Neural crest cell (in vitro differentiated cells): Measurements from ENCODE around the gene UBR2. TPM values are rescaled to one million over a fixed set of nuclear protein-coding genes. Genes with fewer than 3 reads are reported as not detected.
A peak's percentile ranks its signal among the peaks of the same experiment; 100 is the strongest.
"Not testable (repeated sequence)": the region's sequence is repeated elsewhere in the genome, so short reads cannot be mapped to it uniquely, and the experiment has no call there.

Source experiments
- DNase-seq: peaks from one replicate; pipeline ENCODE4 v3.0.0; 2021; ENCODE audit warnings: low read depth, mixed read lengths, low spot score
- H3K27ac Mint-ChIP-seq: one replicate; pipeline ENCODE4 v1.8.0; 2021; ENCODE audit warnings: mild to moderate bottlenecking, mixed read lengths; ENCODE audit not compliant: unreplicated experiment
- H3K27me3 Mint-ChIP-seq: 2 replicates; pipeline ENCODE4 v1.8.0; 2021; ENCODE audit warnings: low read depth, mild to moderate bottlenecking, mixed read lengths
- H3K36me3 Mint-ChIP-seq: 2 replicates; pipeline ENCODE4 v1.8.0; 2021; ENCODE audit warnings: low read depth, mild to moderate bottlenecking, mixed read lengths
- H3K4me1 Mint-ChIP-seq: 2 replicates; pipeline ENCODE4 v1.8.0; 2021; ENCODE audit warnings: mixed read lengths
- H3K4me3 Mint-ChIP-seq: one replicate; pipeline ENCODE4 v1.8.0; 2021; ENCODE audit warnings: mild to moderate bottlenecking, mixed read lengths
- H3K9me3 Mint-ChIP-seq: 2 replicates; pipeline ENCODE4 v1.8.0; 2021; ENCODE audit warnings: mixed read lengths
- total RNA-seq: library from RNA; stranded (reverse); gene quantifications from 2 replicates; pipeline ENCODE4 v1.2.1, GENCODE V29; 2021
- TF ChIP-seq, protein P1 (sequence below): fragments of 200-600 bp; sonication (generic); conservative IDR thresholded peaks from 2 replicates; pipeline ENCODE4 v1.5.0; 2021; ENCODE audit warnings: antibody characterized with exemption, mild to moderate bottlenecking

UBR2 gene
- total RNA-seq, 1 donor from 2014 or later: 22.3 TPM

DNA sequence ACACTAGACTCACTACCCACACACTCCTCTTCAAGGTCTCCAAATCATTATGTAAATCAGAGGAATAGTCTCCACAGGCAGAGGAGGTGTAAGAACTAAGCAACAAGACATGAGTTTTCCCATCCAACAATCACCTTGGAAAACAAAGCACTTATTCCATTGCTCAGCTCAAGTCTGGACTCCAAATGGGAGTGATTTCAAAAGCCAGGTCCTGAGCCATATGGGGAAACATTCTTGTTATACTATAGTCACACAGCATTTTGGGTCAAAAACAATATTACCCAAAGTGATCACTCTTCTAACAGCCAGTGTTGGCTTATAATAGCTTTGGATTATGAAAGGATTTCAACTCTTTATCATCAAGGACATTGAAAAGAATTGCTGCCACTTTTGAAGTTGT lies 162.2 kb downstream of the UBR2 start:
- H3K27ac Mint-ChIP-seq: no peak overlapping the region
- no peak overlapping the region for H3K4me3 Mint-ChIP-seq
- H3K36me3 Mint-ChIP-seq: no peaks in the 10 kb centered on the region
- no peak for DNase-seq
- H3K9me3 Mint-ChIP-seq: no peaks in the 10 kb centered on the region
- TF ChIP-seq, protein P1, sequence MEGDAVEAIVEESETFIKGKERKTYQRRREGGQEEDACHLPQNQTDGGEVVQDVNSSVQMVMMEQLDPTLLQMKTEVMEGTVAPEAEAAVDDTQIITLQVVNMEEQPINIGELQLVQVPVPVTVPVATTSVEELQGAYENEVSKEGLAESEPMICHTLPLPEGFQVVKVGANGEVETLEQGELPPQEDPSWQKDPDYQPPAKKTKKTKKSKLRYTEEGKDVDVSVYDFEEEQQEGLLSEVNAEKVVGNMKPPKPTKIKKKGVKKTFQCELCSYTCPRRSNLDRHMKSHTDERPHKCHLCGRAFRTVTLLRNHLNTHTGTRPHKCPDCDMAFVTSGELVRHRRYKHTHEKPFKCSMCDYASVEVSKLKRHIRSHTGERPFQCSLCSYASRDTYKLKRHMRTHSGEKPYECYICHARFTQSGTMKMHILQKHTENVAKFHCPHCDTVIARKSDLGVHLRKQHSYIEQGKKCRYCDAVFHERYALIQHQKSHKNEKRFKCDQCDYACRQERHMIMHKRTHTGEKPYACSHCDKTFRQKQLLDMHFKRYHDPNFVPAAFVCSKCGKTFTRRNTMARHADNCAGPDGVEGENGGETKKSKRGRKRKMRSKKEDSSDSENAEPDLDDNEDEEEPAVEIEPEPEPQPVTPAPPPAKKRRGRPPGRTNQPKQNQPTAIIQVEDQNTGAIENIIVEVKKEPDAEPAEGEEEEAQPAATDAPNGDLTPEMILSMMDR: no peak
- H3K27me3 Mint-ChIP-seq: peaks cover 27% of the 10 kb centered on the region
- no peaks in the 10 kb centered on the region for H3K4me1 Mint-ChIP-seq

DNA sequence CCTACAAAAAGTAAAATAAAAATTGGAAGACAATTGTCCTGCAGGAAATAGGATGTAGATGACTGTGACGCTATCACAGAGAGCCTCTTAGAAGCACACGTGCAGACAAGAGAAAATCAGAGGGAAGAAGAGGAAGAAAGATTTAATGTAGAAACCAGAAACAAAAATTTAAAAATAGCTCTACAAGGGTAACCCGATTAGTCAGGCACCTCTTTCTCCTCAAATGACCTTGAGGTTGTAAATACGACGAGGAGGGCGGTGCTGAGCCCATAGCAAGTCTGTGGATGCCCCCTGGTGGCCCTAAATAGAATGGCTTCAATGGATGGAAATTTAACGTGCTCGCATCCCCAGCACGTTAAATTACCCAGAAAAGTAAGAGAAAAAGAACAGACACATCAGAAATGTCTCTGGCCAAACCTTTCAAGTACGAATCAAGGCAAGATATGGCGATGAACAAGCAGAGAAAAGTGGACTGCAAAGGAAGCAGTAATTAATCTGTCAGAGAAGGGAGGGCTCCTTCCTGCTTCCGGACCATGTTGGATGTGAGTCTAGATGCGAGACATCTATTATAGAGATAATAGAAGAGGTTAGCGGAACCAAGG lies 162.8 kb downstream of the UBR2 start:
- Mint-ChIP-seq H3K9me3 (no peaks in the 10 kb centered on the region), H3K27me3 (peaks cover 21% of the 10 kb centered on the region), H3K4me3 (no peak overlapping the region), H3K27ac (no peak overlapping the region), H3K36me3 (no peaks in the 10 kb centered on the region), H3K4me1 (no peaks in the 10 kb centered on the region)
- TF ChIP-seq, protein P1: peak; percentile 92
- DNase-seq: peak; percentile 23

DNA sequence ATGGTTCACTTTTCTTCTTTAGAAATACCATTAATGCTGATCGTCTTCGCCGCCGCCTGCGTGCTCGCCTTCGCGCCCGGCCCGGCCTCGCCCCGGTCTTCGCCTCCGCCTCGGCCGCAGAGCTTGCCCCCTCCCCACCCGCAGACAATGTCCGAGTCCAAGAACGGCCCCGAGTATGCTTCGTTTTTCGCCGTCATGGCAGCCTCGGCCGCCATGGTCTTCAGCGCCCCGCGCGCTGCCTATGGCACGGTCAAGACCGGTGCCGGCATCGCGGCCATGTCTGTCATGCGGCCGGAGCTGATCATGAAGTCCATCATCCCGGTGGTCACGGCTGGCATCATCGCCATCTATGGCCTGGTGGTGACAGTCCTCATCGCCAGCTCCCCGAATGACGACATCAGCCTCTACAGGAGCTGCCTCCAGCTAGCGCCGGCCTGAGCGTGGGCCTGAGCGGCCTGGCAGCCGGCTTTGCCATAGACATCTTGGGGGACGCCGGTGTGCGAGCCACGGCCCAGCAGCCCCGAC lies 163.3 kb downstream of the UBR2 start:
- TF ChIP-seq, protein P1: no peak
- DNase-seq: no peak

DNA sequence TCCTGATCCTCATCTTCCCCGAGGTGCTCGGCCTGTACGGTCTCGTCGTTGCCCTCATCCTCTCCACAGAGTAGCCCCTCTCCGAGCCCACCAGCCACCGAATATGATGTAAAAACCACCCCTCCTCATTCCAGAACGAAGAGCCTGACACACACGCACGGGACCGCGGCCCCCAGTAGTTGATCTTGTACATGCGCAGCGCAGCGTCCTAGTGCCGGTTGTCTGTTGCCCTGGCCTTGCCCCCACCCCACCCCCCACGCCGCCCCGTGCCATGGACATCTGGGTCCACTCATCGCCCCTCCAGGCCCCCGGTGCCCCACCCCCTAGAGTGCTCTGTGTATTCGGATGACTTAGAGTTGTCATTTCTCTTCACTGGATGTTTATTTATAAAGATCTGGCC lies 163.8 kb downstream of the UBR2 start:
- H3K27ac Mint-ChIP-seq: no peak overlapping the region
- H3K9me3 Mint-ChIP-seq: no peaks in the 10 kb centered on the region
- no peaks in the 10 kb centered on the region for H3K4me1 Mint-ChIP-seq
- no peak overlapping the region for H3K4me3 Mint-ChIP-seq
- H3K36me3 Mint-ChIP-seq: no peaks in the 10 kb centered on the region
- peaks cover 15% of the 10 kb centered on the region for H3K27me3 Mint-ChIP-seq
- TF ChIP-seq, protein P1: no peak
- DNase-seq: no peak

More for the DNA sequence above, 163.3 kb downstream of the UBR2 start:
- Mint-ChIP-seq H3K4me3 (no peak overlapping the region), H3K36me3 (no peaks in the 10 kb centered on the region), H3K4me1 (no peaks in the 10 kb centered on the region), H3K27ac (no peak overlapping the region), H3K27me3 (peaks cover 16% of the 10 kb centered on the region), H3K9me3 (no peaks in the 10 kb centered on the region)

DNA sequence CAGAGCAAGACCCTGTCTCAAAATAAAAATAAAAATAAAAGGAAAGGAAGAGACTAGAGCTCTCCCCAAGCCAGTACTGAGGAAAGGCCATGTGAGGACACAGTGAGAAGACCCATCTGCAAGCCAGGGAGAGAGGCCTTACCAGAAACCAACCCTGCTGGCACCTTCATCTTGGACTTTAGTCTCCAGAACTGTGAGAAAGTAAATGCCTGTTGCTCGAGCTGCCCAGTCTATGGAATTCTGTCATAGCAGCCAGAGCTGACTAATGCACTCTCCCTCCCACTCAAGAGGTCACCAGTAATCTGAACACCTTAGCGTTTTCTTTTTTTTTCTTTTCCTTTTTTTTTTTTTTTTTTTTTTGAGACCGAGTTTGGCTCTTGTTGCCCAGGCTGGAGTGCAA lies 165.9 kb downstream of the UBR2 start:
- Mint-ChIP-seq H3K27me3 (peaks cover 8% of the 10 kb centered on the region), H3K9me3 (no peaks in the 10 kb centered on the region), H3K4me1 (no peaks in the 10 kb centered on the region), H3K36me3 (no peaks in the 10 kb centered on the region), H3K4me3 (no peak overlapping the region), H3K27ac (no peak overlapping the region)
- TF ChIP-seq, protein P1: no peak
- no peak for DNase-seq

DNA sequence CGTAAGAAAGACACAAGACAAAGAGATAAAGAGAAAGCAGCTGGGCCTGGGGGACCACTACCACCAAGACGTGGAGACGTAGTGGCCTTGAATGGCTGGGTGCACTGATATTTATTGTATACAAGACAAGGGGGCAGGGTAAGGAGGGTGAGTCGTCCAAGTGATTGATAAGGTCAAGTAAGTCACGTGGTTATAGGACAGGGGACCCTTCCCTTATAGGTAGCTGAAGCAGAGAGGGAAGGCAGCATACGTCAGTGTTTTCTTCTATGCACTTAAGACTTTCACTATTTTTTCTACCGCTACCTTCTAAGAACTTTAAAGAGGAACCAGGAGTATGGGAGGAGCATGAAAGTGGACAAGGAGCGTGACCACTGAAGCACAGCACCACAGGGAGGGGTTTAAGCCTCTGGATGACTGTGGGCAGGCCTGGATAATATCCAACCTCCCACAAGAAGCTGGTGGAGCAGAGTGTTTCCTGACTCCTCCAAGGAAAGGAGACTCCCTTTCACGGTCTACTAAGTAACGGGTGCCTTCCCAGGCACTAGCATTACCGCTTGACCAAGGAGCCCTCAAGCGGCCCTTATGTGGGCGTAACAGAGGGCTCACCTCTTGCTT lies 170.1 kb downstream of the UBR2 start:
- not testable (repeated sequence) for H3K9me3 Mint-ChIP-seq, H3K36me3 Mint-ChIP-seq, H3K27ac Mint-ChIP-seq, H3K4me1 Mint-ChIP-seq, DNase-seq, H3K4me3 Mint-ChIP-seq
- H3K27me3 Mint-ChIP-seq: peaks cover 10% of the 10 kb centered on the region
